ENCODE measurements around the gene C9orf72.

The C9orf72 gene

DNA sequence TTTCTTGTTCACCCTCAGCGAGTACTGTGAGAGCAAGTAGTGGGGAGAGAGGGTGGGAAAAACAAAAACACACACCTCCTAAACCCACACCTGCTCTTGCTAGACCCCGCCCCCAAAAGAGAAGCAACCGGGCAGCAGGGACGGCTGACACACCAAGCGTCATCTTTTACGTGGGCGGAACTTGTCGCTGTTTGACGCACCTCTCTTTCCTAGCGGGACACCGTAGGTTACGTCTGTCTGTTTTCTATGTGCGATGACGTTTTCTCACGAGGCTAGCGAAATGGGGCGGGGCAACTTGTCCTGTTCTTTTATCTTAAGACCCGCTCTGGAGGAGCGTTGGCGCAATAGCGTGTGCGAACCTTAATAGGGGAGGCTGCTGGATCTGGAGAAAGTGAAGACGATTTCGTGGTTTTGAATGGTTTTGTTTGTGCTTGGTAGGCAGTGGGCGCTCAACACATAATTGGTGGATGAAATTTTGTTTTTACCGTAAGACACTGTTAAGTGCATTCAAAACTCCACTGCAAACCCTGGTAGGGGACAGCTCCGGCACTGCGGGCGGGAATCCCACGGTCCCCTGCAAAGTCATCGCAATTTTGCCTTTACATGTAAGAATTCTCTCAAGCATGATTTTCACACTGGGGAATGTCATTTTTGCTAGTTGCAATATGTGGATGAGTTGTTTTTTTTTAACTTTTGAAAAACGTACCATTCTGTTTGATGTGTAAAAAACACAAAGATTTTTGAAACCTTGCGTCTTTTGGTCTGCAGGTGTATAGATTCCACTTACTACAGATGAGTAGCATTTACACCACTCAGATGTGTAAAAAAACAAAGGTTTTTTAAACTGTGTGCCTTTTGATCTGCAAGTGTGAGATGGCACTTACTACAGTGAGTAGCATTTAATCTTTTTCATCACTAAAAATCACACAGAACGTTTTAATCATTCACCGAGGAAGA is 631 bp upstream of the C9orf72 start:
- DNase-seq: peak; percentile 99

DNA sequence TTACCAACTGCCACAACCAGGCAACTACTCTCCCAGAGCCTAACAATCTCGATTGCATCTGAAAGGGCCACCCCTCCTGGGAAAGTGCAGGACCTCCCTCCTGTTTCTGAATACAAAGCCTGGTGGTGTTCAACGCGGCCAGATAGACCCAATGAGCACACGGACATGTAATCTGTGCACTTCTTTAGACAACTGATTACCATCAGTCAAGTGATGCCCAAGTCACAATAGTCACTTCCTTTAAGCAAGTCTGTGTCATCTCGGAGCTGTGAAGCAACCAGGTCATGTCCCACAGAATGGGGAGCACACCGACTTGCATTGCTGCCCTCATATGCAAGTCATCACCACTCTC is 739 bp downstream of the C9orf72 start:
- peak; percentile 75 for DNase-seq

DNA sequence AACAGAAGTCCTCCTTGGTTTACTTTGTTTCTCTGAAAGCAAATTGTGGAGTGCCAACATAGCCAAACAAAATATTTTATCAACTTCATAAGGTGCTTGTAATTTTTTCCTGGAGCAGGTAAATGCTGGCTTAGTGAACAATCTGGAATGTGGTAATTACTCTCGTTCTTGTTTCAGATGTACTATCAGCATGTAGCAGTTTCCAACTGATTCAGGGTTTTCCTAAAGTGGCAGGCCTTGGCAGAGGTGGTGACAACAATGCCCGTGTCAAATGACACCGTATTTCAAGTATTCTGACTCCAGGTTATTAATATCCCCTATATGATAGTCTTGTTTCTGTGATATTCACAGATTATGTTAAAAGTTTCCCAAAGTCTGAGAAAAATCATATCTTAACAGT is 1.2 kb downstream of the C9orf72 start:
- DNase-seq: no peak

- DNase-seq: no peak
These were observed 2.3 kb downstream of the C9orf72 start for GRCh38 chr9:27571011-27571410.

GRCh38 chr9:27569406-27569805 is 3.9 kb downstream of the C9orf72 start:
- DNase-seq: no peak

- DNase-seq: no peak
These were observed 7.2 kb downstream of the C9orf72 start for GRCh38 chr9:27566118-27566517.

GRCh38 chr9:27565696-27566095 is 7.6 kb downstream of the C9orf72 start:
- DNase-seq: no peak

GRCh38 chr9:27564670-27565069 is 8.6 kb downstream of the C9orf72 start:
- no peak for DNase-seq

DNA sequence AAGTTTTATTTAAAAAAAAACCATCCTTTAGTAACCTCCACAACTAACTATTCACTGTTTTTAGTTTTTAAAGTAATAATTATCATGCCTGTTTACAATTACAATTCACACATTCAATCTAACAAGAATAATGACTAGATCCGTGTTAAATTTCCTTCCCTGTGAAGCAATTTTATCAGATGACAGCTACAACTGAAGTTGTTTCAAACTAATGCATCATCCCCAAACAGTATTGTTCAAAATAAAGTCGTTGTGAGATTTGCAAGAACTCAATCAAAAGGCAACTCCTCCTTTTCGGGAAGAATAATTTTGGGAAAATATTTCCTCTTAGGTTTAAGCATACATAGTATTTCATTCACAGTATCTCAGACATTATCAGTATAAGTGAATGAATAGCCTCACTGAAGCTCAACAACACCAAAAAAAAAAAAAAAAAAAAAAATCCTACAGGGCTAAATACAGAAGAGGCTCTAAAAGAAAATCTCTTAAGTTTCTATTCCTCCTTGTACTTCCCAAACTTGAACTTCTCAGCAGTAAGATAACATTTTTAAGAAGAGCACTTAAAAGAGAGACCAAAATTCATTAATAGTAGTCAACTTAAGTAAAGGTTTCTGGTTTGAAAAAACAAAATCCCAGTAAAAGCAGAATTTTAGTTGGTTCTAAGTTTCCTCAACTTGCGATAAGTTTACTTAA is 9.4 kb downstream of the C9orf72 start:
- no peak for DNase-seq

DNA sequence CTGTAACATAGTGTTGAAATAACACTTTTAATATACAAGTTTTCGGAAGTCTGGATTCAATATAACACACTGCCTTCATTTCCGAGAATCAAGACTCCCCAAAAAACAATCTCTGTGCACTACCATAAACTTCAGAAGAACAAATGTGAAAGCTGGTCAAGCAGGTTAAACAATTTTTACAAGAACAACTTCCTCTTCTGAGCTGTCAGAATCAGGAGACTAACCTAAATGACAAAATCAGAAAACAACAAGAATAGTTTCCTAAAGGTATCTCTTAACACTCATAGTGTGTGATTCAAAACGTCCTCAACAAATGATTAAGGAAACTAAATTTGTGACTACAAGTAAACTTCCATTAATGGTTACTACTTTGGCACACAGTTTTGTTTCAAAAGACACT is 11.6 kb downstream of the C9orf72 start:
- no peak for DNase-seq

GRCh38 chr9:27560457-27560856 is 12.8 kb downstream of the C9orf72 start:
- DNase-seq: no peak

- DNase-seq: no peak
These were observed 15.0 kb downstream of the C9orf72 start for GRCh38 chr9:27558307-27558706.

DNA sequence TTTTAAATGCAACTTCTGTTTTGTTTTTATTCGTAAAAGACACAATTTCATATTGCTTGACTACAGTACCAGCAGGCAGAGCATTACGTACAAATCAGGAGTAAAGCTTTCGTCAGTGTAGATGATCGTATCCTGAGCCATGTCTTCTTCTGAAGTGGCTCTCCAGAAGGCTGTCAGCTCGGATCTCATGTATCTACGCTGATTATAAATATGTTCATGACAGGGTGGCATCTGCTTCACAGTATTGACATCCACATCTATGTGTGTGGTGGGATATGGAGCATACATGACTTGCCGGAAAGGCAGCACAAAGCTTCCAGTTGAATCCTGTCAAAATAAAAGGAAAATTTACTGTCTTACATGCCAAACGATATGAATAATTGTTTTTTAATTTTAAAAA is 16.8 kb downstream of the C9orf72 start:
- no peak for DNase-seq

- no peak for DNase-seq
These were observed 18.6 kb downstream of the C9orf72 start for GRCh38 chr9:27554712-27555111.

GRCh38 chr9:27549196-27549755 is 24.0 kb downstream of the C9orf72 start:
- no peak for DNase-seq

DNA sequence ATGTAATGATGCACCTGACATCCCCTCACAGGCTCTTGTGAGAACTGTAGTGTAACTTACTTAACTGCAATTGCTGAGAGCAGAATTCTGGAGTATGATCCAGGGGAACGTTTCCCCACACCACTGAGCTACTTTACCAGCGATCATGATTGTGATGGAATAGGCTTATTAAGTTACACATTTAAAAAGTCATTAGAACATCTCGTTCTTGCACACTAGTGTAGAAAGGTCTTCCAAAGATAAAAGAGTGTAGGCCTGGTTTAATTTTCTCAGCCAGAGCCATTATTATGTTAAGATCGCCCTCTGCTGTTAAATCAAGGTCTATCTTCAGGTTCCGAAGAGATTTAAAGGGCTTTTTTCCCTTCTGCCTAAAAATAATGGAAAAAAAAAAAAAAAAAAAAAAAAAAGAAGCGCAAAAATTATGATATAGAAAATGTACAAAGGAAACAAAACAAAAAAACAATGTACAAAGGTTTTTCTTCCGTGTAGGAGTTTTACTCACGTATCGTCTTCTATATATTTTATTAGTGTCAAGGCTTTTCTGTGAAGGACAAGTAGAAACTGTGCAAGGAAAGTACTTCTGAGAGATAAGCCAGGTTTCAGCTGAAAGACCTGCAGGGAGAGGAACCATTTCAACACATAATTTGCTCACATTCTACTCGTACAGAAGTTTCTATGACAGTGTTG is 25.1 kb downstream of the C9orf72 start:
- no peak for DNase-seq

- DNase-seq: no peak
These were observed 27.8 kb downstream of the C9orf72 start for GRCh38 chr9:27545471-27545870.

DNA sequence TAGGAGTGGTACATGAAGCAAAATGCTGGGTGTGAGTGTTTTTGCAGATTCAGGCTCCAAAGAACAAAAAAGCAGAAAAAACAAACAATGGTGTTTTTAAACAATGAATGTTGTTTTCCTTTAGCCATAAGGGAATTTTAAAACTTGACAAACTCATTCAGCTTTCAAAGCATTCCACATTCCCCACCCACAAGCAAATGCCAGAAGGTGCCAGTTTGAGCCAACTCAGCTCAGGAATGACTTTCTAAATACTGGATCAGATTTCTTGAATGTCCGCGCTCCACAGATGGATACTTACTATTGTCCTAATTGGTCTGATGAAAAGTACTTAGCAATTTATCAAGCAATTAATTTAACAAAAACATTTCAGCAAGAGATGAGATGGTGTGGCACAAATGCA is 30.8 kb downstream of the C9orf72 start:
- no peak for DNase-seq

DNA sequence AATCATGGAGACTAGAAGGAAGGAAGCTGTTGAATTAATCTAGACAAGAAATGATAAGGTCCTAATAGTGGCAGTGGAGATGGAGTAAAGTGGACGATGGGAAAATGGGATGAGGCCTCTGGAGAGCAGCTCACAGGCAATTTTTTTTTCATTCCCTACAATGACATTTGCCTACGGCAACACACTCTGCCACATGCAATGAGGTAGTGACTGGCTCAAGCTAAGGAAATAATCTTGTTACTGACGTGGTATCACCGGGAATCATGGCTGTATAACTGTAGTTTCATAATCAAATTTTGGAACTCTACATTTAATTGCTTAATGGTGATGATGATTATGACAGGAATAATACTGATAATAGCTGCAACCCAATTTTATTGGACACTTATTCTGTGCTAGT is 31.5 kb downstream of the C9orf72 start:
- DNase-seq: no peak

GRCh38 chr9:27540502-27540901 is 32.8 kb downstream of the C9orf72 start:
- no peak for DNase-seq

DNA sequence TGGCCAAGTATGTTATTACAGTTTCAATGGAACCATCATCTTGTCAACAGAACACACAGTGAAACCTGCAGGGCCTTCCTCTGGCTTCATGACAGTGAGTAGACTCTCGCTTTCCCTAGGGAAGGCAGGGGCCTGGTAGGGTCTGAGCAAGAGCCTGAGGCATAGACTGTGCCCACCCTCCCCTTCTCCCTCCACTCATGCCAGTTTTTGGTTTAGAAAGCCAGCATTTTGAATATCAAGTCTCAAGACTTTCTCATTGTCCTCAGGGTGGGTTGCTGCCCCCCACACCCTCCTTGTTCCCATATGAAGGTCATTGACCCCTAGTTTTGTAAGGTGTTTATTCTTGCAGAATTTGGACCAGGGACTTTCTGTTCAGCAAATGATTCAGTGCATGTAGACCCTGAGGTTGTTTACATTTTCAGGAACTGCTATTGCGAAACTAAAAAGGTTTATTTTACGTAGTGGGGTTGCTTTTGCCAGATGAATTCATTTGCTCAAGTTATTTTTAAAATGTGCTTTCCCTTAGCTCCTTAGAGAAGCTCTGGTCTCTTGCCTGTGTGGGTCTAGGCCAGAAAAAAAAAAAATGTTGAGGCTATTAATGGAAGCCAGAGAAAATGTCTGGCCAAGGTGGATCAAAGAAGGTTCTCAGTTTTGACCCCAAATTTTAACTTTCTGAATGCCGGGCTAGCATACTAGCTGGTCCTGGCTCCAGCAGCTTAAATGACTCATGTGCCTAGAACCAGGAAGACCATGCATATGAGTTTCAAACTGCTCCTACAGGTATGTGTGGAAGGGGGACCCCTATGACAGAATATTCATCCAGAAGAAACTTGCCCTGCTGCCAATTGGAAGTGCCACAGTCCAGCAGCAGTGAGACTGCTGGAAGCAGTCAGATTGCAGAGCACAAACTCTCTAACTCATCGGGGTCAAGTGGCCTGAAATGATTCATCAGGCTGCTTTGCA is 33.5 kb downstream of the C9orf72 start:
- no peak for DNase-seq

GRCh38 chr9:27538647-27539046 is 34.6 kb downstream of the C9orf72 start:
- no peak for DNase-seq

Data from CD4-positive, alpha-beta T cell treated with Interleukin-21 for 1 hour (primary cell).